Loucy (cell line): ENCODE measurements around the gene UBQLN1.

ENCODE experiments used
- CTCF ChIP-seq: fragments of 200-600 bp; sonication (generic); conservative IDR thresholded peaks from 2 replicates; pipeline ENCODE4 v1.5.1; 2014; ENCODE audit warnings: mild to moderate bottlenecking, antibody characterized with exemption, low read length
- EZH2phosphoT487 ChIP-seq: fragments of 200-600 bp; IDR thresholded peaks from 2 replicates; pipeline ENCODE4 v1.6.1; 2018; ENCODE audit warnings: antibody characterized with exemption, mild to moderate bottlenecking, moderate library complexity, borderline replicate concordance

GRCh38 chr9:83637389-83637788 lies 70.4 kb downstream of the UBQLN1 start:
- TF ChIP-seq CTCF (no peak), EZH2phosphoT487 (no peak)
